COLO668 (cell line): ENCODE results near the gene SEMA6A.
A peak's percentile ranks its signal among the peaks of the same experiment; 100 is the strongest.

Experiments used
- DNase-seq: peaks from one replicate; lab custom pipeline; 2025; ENCODE audit not compliant: unreplicated experiment; lab: John Stamatoyannopoulos, UW

SEMA6A gene

GRCh38 chr5:116498503-116499048, 76.0 kb downstream of the SEMA6A start:
- DNase-seq = no peak

GRCh38 chr5:116497631-116498030, 77.0 kb downstream of the SEMA6A start:
- no peak for DNase-seq

GRCh38 chr5:116495786-116496357, 78.8 kb downstream of the SEMA6A start:
- DNase-seq = peak; percentile 3

- peak; percentile 19 for DNase-seq
Observed at GRCh38 chr5:116494784-116495450, 79.7 kb downstream of the SEMA6A start.

- DNase-seq = no peak
Observed at GRCh38 chr5:116492776-116493175, 81.8 kb downstream of the SEMA6A start.

GRCh38 chr5:116492016-116492623, 82.5 kb downstream of the SEMA6A start:
- no peak for DNase-seq

GRCh38 chr5:116488356-116489041, 86.1 kb downstream of the SEMA6A start:
- DNase-seq = no peak

GRCh38 chr5:116487045-116487444, 87.6 kb downstream of the SEMA6A start:
- no peak for DNase-seq

GRCh38 chr5:116486588-116486987, 88.0 kb downstream of the SEMA6A start:
- no peak for DNase-seq

- no peak for DNase-seq
Observed at GRCh38 chr5:116484645-116485044, 90.0 kb downstream of the SEMA6A start.

GRCh38 chr5:116482394-116482793, 92.2 kb downstream of the SEMA6A start:
- no peak for DNase-seq

GRCh38 chr5:116480894-116481510, 93.6 kb downstream of the SEMA6A start:
- DNase-seq = no peak

GRCh38 chr5:116479776-116480675, 94.6 kb downstream of the SEMA6A start:
- DNase-seq = no peak

- no peak for DNase-seq
Observed at GRCh38 chr5:116478491-116478890, 96.1 kb downstream of the SEMA6A start.

GRCh38 chr5:116476897-116477537, 97.6 kb downstream of the SEMA6A start:
- peak; percentile 32 for DNase-seq

- no peak for DNase-seq
Observed at GRCh38 chr5:116475338-116475737, 99.3 kb downstream of the SEMA6A start.

- no peak for DNase-seq
Observed at GRCh38 chr5:116473706-116474105, 100.9 kb downstream of the SEMA6A start.

- no peak for DNase-seq
Observed at GRCh38 chr5:116472274-116472673, 102.3 kb downstream of the SEMA6A start.

GRCh38 chr5:116469631-116470030, 105.0 kb downstream of the SEMA6A start:
- DNase-seq = no peak

- DNase-seq = no peak
Observed at GRCh38 chr5:116468583-116468982, 106.0 kb downstream of the SEMA6A start.
